ENCODE results near the gene HSD17B3.
"Not testable (repeated sequence)": the region's sequence is repeated elsewhere in the genome, so short reads cannot be mapped to it uniquely, and the experiment has no call there.

HSD17B3 gene

GRCh38 chr9:96306958-96307357 lies 5.0 kb upstream of the HSD17B3 start:
- DNase-seq (ENCODE audit: low read depth, low spot score) = not testable (repeated sequence)

DNA sequence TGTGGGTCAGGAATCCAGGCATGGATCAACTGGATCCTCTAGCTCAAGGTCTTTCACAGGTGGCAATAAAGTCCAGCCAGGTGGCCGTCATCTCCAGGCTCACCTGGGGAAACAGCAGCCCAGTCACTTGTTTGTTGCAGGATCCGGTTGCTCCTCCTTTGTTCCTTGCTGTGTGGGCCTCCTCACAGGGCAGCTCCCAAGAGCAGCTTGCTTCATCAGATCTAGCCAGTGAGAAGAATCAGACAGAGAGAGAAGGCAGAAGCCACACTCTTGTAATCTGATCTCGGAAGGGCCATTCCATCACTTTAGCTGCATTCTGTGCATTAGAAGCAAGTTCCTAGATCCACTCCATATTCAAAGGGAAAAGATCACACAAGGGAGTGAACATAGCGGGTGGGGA lies 3.2 kb upstream of the HSD17B3 start:
- no peak for DNase-seq (ENCODE audit: low read depth, low spot score)

GRCh38 chr9:96304230-96304629 lies 2.3 kb upstream of the HSD17B3 start:
- no peak for DNase-seq (ENCODE audit: low read depth, low spot score)

GRCh38 chr9:96299823-96300222 lies 2.2 kb downstream of the HSD17B3 start:
- no peak for DNase-seq (ENCODE audit: low read depth, low spot score)

DNA sequence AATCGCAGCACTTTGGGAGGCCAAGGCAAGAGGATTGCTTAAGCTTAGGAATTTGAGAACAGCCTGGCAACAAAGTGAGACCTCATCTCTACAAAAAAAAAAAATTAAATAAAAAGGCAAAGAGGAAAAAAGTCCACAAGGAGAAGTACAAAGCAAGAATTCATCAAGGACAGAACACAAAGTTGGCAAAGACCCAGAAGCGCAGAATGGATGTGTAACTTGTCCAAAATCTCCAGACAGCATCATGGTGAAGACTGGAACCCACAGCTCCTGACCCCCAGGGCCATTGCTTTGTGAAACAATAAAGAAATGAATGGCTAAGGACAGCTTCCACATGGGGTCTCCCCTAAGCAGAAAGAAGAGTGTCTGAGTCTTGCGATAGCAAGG lies 7.8 kb downstream of the HSD17B3 start:
- DNase-seq (ENCODE audit: low read depth, low spot score) = no peak

GRCh38 chr9:96293498-96294158 lies 8.3 kb downstream of the HSD17B3 start:
- DNase-seq (ENCODE audit: low read depth, low spot score) = no peak

GRCh38 chr9:96289392-96289791 lies 12.6 kb downstream of the HSD17B3 start:
- DNase-seq (ENCODE audit: low read depth, low spot score) = no peak

GRCh38 chr9:96281641-96282040 lies 20.3 kb downstream of the HSD17B3 start:
- DNase-seq (ENCODE audit: low read depth, low spot score) = no peak

DNA sequence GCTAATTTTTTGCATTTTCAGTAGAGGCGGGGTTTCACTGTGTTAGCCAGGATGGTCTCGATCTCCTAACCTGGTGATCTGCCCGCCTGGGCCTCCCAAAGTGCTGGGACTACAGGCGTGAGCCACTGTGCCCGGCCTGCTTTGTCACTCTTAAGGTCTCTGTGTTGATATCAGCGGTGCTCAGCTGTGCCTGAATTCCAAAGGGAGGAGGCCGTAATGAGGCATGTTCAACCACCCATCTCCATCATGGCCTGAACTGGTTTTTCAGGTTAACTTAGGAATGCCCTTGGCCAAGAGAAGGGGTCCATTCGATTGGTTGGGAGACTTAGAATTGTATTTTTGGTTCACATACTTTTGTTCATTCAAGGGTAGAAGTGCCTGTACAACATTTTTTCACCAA lies 22.0 kb downstream of the HSD17B3 start:
- no peak for DNase-seq (ENCODE audit: low read depth, low spot score)

- no peak for DNase-seq (ENCODE audit: low read depth, low spot score)
Measured at GRCh38 chr9:96274939-96275338, 27.0 kb downstream of the HSD17B3 start.

GRCh38 chr9:96270236-96270744 lies 31.7 kb downstream of the HSD17B3 start:
- DNase-seq (ENCODE audit: low read depth, low spot score) = no peak

- no peak for DNase-seq (ENCODE audit: low read depth, low spot score)
Measured at GRCh38 chr9:96258967-96259366, 43.0 kb downstream of the HSD17B3 start.

DNA sequence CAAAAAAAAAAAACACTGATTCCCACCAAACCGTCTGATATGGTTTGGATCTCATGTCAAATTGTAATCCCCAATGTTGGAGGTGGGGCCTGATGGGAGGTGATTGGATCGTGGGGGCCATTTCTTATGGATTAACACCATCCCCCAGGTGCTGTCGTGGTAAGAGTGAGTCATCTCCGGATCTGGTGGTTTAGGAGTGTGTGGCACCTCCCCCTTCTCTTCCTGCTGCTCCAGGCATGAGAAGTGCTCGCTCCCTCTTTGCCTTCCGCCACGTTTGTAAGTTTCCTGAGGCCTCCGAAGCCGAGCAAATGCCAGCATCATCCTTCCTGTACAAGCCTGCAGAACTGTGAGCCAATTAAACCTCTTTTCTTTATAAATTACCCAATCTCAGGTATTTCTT lies 45.2 kb downstream of the HSD17B3 start:
- DNase-seq (ENCODE audit: low read depth, low spot score) = no peak

- no peak for DNase-seq (ENCODE audit: low read depth, low spot score)
Measured at GRCh38 chr9:96255698-96256097, 46.3 kb downstream of the HSD17B3 start.

DNA sequence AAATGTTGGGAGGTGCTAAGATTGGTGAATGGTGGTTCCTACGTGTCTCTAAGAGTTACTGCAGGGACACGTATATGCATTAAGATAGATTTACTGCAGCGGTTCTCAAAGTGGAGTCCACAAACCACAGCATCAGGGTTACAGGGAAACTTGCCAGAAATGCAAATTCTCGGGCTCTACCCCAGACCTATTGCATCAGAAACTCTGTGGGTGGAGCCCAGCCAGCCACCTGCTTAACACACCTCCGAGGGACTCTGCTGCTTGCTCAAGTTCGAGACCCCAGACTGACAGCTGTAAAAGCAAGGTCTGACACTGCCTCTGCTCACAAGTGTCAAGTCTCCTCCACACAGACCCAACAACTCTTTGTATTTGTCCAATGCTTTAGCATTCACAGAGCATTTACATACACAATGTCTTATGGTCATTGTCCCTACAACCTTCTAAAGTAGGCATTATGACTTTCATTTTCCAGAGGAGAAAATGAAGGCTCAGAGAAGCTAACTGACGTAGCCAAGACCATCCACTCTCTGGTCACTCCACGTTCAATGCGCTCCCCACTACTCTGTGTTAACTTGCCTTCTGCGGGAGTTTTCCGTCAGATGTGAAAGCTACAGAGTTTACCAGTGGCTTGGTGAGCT lies 48.8 kb downstream of the HSD17B3 start:
- no peak for DNase-seq (ENCODE audit: low read depth, low spot score)

- no peak for DNase-seq (ENCODE audit: low read depth, low spot score)
Measured at GRCh38 chr9:96251451-96251850, 50.5 kb downstream of the HSD17B3 start.

DNA sequence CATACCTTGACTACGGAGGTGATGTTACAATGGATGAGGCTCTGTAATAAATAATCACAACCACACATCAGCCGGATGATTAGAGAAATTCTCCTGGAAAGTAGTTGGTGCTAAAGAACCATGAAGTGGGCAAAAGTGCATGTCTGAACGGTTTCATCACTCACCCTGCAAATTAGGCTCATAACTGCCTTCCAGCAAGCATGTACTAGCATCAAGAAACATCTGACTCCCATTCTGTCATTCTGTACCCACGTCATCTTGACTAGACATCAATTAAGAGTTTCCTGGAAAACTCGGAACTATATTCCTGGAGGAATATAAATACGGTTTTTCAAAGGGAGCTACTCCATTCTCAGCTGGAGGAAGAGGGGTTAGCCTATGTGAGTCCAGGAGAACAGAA lies 52.2 kb downstream of the HSD17B3 start:
- no peak for DNase-seq (ENCODE audit: low read depth, low spot score)

GRCh38 chr9:96246267-96246671 lies 55.7 kb downstream of the HSD17B3 start:
- DNase-seq (ENCODE audit: low read depth, low spot score) = no peak

DNA sequence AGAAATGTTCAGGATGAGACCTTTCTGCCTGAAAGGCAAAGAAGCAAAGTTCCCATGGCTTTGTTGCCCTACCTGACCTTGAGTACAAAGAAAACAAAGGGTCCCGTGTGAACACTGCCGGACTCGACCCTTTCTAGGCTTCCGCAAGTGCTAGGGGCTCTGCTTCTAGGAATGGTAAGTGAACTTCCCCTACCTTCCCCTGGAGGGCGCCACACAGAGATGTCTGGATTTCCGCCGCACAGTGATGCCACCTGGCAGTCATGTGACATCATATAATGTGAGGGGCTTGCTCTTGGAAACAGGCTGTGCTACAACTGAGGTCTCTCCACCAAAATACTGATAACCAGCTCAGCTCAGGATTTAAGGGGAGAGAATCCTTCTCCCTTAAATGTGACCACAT lies 56.6 kb downstream of the HSD17B3 start:
- no peak for DNase-seq (ENCODE audit: low read depth, low spot score)

- DNase-seq (ENCODE audit: low read depth, low spot score) = no peak
Measured at GRCh38 chr9:96243778-96244177, 58.2 kb downstream of the HSD17B3 start.

DNA sequence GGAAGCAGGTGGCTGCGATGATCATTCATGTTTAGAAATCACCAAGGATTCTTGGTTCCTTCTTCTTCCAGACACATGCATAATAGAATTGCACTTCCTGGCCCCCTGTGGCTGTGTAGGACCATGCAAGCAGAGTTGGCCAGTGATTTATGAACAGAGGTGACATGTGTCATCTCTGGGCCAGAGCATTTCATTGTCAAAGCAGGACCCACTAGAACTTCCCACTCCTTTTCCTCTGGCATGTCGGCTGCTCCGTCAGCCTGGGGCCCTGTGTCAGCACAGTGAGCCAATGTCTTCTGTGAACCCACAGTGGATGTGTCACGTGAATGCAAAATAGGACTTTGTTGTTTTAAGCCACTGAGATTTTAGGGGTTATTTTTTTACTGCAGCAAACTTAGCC lies 59.2 kb downstream of the HSD17B3 start:
- DNase-seq (ENCODE audit: low read depth, low spot score) = no peak

GRCh38 chr9:96241391-96241809 lies 60.6 kb downstream of the HSD17B3 start:
- no peak for DNase-seq (ENCODE audit: low read depth, low spot score)

DNA sequence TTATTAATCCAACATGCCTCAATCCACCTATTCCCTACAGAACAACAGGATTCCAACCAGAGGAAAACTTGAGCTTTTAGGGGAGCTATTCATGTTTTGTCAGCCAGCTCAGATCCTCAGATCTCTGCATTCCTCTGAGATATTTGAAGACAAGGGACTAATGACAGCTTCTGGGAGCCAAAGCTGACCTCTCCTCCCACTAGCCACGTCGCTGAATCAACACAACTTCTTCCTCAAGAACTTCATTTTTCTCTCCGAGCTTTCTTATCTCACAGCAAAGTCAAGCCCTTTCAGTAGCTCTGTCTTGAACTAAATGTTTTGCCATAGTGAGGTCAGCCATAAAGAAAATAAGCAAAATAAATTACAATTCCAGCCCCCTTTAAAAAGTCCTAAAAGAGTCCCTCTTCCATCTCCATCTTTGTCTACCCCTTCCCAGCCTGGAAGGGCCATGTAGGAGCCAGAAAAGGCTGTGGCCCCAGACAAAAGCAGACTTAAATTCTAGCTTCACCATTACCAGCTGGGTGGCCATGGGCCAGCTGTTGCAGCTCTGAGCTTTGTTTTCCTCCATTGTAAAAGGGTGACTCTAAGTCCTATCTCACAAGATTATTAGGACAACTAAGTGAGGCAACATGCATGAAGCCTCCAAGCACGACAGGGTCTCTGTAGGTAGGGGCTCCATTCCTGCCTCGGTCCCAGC lies 65.0 kb downstream of the HSD17B3 start:
- no peak for DNase-seq (ENCODE audit: low read depth, low spot score)

Measured in activated naive CD8-positive, alpha-beta T cell treated with anti-CD3 and anti-CD28 coated beads, Interleukin-2, amount 50 U/mL, for 16 hours (primary cell).